Mammary epithelial cell (primary cell): ENCODE measurements around the gene ABCD1.

Experiments
- EZH2 ChIP-seq: IDR thresholded peaks from 2 replicates; pipeline ENCODE4 v1.6.1; 2012; ENCODE audit warnings: low read length, inconsistent platforms, borderline replicate concordance
- TF ChIP-seq, protein P1 (sequence below), 2 donors: IDR thresholded peaks in 1 of 2; conservative IDR thresholded peaks in 1 of 2; 2 replicates each; pipeline ENCODE4 v1.5.1; 2011 to 2012; ENCODE audit warnings: inconsistent platforms in 2 of 2, low read length in 2 of 2, mild to moderate bottlenecking in 2 of 2, control low read depth in 1 of 2, low read depth in 1 of 2; ENCODE audit not compliant: insufficient read depth in 1 of 2; ENCODE audit errors: extremely low read depth in 1 of 2

DNA sequence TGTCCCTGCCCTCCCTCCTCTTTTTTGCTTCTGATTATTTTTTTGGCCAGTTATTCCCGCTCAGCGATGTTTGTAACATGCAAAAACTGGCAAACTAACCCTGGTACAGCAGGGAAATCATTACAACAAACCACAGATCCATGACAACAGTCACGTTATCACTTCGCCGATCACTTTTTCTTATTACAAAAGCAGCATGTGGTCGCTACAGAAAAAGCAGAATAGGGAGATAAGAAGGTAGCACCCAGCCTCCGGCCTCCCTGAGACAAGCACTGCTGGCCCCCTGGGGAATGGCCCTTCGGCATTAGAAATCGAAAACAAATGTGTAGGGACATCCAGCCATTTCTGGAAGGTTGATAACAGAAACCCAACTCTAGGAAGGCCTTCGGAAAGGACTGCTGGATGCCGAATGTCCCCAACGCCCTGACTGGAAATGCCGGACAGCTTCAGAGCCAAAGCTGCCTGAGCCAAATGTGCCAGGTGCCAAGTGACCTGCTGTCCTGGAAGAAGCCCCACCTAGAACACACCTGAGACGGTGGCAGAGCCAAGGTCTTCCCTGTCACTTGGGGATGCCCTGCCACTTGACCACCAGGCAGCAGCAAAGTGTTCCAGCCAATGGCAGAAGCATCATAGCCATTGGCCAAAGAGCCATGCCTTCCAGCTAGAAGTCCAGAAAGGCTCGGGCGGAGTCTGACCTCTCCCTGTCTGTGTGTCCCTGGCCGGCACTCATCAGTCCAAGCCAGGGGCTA is 66.6 kb downstream of the ABCD1 start:
- no peak for TF ChIP-seq EZH2
- TF ChIP-seq, protein P1, sequence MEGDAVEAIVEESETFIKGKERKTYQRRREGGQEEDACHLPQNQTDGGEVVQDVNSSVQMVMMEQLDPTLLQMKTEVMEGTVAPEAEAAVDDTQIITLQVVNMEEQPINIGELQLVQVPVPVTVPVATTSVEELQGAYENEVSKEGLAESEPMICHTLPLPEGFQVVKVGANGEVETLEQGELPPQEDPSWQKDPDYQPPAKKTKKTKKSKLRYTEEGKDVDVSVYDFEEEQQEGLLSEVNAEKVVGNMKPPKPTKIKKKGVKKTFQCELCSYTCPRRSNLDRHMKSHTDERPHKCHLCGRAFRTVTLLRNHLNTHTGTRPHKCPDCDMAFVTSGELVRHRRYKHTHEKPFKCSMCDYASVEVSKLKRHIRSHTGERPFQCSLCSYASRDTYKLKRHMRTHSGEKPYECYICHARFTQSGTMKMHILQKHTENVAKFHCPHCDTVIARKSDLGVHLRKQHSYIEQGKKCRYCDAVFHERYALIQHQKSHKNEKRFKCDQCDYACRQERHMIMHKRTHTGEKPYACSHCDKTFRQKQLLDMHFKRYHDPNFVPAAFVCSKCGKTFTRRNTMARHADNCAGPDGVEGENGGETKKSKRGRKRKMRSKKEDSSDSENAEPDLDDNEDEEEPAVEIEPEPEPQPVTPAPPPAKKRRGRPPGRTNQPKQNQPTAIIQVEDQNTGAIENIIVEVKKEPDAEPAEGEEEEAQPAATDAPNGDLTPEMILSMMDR (conservative IDR thresholded peaks at IDR 0.05 in 1 of 2, IDR thresholded peaks at IDR 0.05 in 1 of 2; ENCODE audit: extremely low read depth in 1 of 2, insufficient read depth in 1 of 2, low read depth in 1 of 2, low read length in 2 of 2) = no peak
